ENCODE data around the gene NR2F6. TPM values are rescaled to one million over a fixed set of nuclear protein-coding genes. Genes with fewer than 3 reads are reported as not detected.

The NR2F6 gene
- total RNA-seq, 1 donor from 2014 or later, result 38.7 TPM

GRCh38 chr19:17246681-17247425, 1.1 kb upstream of the NR2F6 start:
- H3K9me3 ChIP-seq, result no peaks in the 10 kb centered on the region
- H3K27me3 ChIP-seq (ENCODE audit: low read depth), result no peaks in the 10 kb centered on the region
- H3K27ac ChIP-seq, result peak overlapping the region; percentile 78
- peak overlapping the region; percentile 53 for H3K4me3 ChIP-seq
- peaks cover 3% of the 10 kb centered on the region for H3K36me3 ChIP-seq
- DNase-seq (peak; percentile 66), ATAC-seq (peak; percentile 6 to 18)
- no peak for TF ChIP-seq CTCF (IDR thresholded peaks at IDR 0.05)
- peaks cover 34% of the 10 kb centered on the region for H3K4me1 ChIP-seq
- intact Hi-C loops (cut with DNase I), result no loop called here

DNA sequence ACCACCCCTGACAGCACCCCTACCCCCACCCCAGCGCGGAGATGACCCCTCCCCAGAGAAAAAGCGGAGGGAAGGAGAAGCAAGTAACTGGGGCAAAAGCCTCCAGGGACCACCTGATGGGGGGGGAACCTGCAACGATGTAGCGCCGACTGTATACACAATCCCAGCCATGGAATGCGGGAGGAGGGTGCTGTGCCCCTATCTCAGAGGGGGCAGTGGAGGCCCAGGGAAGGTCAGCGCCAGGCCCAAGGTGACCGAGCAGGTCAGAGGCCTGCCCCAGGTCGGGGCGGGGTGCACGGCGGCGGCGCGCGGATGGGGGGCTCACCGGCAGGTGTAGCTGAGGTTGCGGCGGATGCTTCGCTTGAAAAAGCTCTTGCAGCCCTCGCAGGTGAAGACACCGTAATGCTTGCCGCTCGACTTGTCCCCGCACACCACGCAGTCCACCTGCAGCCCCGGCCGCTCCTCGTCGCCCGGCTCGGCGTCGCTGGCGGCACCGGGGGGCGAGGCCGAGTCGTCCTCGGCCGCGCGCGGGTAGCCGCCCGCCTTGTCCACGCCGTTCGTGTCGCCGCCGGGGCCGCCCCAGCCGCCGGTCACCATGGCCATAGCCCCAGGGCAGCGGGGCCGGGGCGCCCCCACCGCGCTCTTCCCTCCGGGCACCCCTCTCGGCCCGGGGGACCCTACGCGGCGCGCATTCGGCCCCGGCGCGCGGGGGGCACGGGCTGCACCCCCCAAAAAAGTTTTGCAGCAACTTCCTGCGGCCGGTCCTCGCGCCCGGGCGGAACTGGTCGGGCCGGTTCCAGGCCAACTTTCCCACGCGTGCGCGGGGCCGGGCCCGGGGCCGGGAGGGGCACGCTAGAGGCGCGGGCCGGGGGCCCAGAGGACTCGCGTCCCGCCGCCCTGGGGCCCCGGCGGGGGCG, 843 bp downstream of the NR2F6 start:
- no peak for TF ChIP-seq CTCF (IDR thresholded peaks at IDR 0.05)
- H3K27me3 ChIP-seq (ENCODE audit: low read depth), result no peaks in the 10 kb centered on the region
- H3K4me3 ChIP-seq, result peak overlapping the region; percentile 89
- H3K27ac ChIP-seq, result peak overlapping the region; percentile 79
- ATAC-seq (peak; percentile 6 to 12), DNase-seq (peak; percentile 74)
- peaks cover 2% of the 10 kb centered on the region for H3K36me3 ChIP-seq
- intact Hi-C loops (cut with DNase I), result no loop called here
- no peaks in the 10 kb centered on the region for H3K9me3 ChIP-seq
- H3K4me1 ChIP-seq, result peaks cover 52% of the 10 kb centered on the region

DNA sequence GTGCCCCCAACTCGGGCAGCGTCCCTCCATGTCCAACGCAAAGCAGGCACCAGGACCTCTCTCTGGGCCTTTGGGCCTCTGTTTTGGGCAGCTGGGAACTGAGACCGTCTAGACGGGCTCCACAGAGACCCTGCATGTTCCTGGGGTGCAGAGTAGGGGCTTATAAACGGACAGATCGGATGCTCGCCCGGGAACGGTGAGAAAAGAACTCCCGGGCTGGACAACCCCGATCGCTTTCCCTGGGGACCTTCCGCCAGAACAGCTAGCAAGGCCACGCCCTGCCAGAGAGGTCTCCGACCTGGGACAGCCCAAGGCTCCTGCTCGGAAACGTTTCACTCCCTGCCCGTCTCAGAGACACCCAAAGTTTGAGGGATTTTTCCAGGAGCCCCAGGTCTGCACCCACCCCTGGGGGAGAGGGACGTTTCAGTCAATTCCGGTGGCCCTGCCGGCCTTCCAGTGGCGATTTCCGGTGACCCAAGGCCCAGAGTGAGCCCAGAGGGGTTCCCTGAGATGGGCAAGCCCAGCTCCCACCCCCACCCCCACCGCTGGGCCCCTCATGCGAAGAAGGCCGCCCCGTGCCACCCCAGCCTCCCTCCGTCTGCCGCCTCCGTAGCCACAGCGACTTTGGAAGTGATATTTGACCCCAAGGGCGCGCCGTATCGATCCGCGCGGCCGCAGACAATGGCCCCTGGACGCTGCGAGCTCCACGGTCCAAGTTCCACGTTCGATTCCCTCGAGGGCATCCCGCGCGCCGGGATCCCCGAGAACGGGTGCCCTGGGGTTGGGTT, 1.7 kb downstream of the NR2F6 start:
- ATAC-seq (peak; percentile 23 to 54), DNase-seq (peak; percentile 73)
- TF ChIP-seq CTCF (IDR thresholded peaks at IDR 0.05), result no peak
- Histone ChIP-seq H3K4me1 (peaks cover 54% of the 10 kb centered on the region), H3K27me3 (ENCODE audit: low read depth) (no peaks in the 10 kb centered on the region), H3K9me3 (no peaks in the 10 kb centered on the region), H3K27ac (peak overlapping the region; percentile 79), H3K4me3 (peak overlapping the region; percentile 89), H3K36me3 (peaks cover 6% of the 10 kb centered on the region)
- intact Hi-C loops (cut with DNase I), result no loop called here

- H3K36me3 ChIP-seq, result peaks cover 11% of the 10 kb centered on the region
- no peaks in the 10 kb centered on the region for H3K9me3 ChIP-seq
- ATAC-seq, result no peak
- H3K27ac ChIP-seq, result peak overlapping the region; percentile 79
- intact Hi-C loops (cut with DNase I), result no loop called here
- DNase-seq, result no peak
- H3K4me3 ChIP-seq, result peak overlapping the region; percentile 89
- TF ChIP-seq CTCF (IDR thresholded peaks at IDR 0.05), result no peak
- peaks cover 54% of the 10 kb centered on the region for H3K4me1 ChIP-seq
- no peaks in the 10 kb centered on the region for H3K27me3 ChIP-seq (ENCODE audit: low read depth)
Observed at GRCh38 chr19:17243211-17243829, 2.4 kb downstream of the NR2F6 start.
